Measurements from ENCODE around the gene TMCO4. TPM values are rescaled to one million over a fixed set of nuclear protein-coding genes. Genes with fewer than 3 reads are reported as not detected.

Gene TMCO4
- total and polyA plus RNA-seq, 3 donors from 2014 or later: 10.5 to 17.7 (median 14.9) TPM

DNA sequence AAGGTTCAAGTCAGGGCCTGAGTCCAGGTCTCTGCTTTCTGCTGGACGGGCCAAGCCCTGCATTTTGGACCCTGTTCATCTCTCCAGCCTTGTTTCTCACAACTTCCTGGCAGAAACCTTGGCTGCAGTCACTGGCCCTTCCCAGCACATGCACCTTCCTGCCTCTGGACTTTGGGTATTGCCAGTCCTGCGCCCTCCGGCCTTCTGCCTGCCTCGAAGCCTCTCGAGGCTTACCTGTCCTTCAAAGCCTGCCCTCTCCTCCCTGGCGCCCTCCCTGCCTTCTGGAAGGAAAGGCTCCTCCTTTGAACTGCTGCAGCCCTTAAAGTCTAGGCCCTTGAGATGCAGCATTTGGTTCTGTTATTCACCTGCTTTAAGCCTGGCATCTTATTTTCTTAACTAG is 82.2 kb downstream of the TMCO4 start:
- H3K27ac ChIP-seq: no peak overlapping the region

DNA sequence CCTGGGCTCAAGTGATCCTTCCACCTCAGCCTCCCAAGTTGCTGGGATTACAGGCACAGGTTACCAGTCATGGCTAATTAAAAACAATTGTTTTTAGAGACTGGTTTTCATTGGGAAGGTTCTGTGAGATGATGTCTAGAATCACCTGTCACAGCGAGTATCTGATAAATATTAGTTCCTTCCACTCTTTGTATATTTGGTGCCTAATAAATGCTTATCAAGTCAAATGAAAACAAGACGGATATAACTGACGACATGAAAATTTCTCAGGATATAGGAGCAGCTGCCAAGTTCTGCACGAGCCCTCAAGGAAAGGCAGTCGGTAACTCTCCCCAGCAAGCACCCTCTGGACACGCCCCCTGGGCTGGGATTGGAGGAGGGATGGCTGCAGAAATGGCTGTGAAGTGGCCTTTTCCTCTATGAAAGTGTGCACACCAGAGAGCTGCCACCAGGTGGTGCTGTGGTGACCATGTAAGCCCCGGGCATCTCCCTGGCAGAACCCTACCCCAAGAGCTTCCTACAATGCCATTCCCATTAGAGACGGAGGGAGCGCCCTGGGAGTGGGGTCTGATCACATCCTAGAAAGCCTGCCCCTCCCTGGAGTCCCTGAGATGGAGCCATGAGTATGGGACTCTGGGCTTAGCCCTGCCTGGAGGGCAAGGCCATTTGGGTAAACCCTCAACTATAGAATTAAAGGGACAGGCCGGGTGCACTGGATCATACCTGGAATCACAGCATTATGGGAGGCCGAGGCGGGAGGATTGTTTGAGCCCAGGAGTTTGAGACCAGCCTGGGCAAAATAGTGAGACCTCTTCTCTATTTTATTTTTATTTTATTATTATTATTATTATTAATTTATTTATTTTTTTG is 84.1 kb downstream of the TMCO4 start:
- no peak overlapping the region for H3K4me3 ChIP-seq
- WGBS, 2 donors: 55 to 59% methylated on average over 12 of the region's 12 CpGs
- no peak overlapping the region for H3K27ac ChIP-seq
- intact Hi-C loops (cut with DNase I; ENCODE audit: low total_unique reads): no loop called here
- DNase-seq: peak; percentile 94
- no peaks in the 10 kb centered on the region for H3K4me1 ChIP-seq
- H3K36me3 ChIP-seq (ENCODE audit: low read depth, missing control alignments): no peaks in the 10 kb centered on the region
- H3K27me3 ChIP-seq: no peaks in the 10 kb centered on the region
- no peak for TF ChIP-seq POLR2A (IDR thresholded peaks at IDR 0.05)
- TF ChIP-seq, protein P1, sequence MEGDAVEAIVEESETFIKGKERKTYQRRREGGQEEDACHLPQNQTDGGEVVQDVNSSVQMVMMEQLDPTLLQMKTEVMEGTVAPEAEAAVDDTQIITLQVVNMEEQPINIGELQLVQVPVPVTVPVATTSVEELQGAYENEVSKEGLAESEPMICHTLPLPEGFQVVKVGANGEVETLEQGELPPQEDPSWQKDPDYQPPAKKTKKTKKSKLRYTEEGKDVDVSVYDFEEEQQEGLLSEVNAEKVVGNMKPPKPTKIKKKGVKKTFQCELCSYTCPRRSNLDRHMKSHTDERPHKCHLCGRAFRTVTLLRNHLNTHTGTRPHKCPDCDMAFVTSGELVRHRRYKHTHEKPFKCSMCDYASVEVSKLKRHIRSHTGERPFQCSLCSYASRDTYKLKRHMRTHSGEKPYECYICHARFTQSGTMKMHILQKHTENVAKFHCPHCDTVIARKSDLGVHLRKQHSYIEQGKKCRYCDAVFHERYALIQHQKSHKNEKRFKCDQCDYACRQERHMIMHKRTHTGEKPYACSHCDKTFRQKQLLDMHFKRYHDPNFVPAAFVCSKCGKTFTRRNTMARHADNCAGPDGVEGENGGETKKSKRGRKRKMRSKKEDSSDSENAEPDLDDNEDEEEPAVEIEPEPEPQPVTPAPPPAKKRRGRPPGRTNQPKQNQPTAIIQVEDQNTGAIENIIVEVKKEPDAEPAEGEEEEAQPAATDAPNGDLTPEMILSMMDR (IDR thresholded peaks at IDR 0.05): peak; percentile 46 to 79 (median 63)
- H3K9me3 ChIP-seq: no peaks in the 10 kb centered on the region

More for the DNA sequence above, 82.2 kb downstream of the TMCO4 start:
- no peaks in the 10 kb centered on the region for H3K9me3 ChIP-seq
- no peaks in the 10 kb centered on the region for H3K4me1 ChIP-seq
- TF ChIP-seq POLR2A (IDR thresholded peaks at IDR 0.05): no peak
- TF ChIP-seq, protein P1 (IDR thresholded peaks at IDR 0.05): no peak
- H3K36me3 ChIP-seq (ENCODE audit: low read depth, missing control alignments): no peaks in the 10 kb centered on the region
- 84 to 91% methylated on average over 6 of the region's 6 CpGs for WGBS, 2 donors
- intact Hi-C loops (cut with DNase I; ENCODE audit: low total_unique reads): no loop called here
- DNase-seq: no peak
- H3K4me3 ChIP-seq: no peak overlapping the region
- H3K27me3 ChIP-seq: no peaks in the 10 kb centered on the region

DNA sequence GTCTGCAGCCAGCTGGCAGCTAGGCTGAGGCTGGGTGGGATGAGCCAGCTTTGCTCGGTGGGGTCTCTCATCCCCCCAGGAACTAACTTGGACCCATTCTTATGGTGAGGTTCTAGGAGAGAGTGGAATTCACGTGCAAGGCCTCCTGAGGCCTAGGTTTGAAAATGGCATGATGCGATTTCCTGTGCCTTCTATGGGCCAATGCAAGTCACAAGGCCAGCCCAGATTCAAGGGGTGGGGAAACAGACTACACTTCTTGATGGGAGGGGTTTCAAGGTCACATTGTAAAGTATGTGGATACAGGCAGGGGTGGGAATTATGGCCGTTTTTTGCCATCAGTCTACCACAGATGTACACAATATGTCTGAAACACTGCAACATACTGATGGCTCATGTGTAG is 86.8 kb downstream of the TMCO4 start:
- Histone ChIP-seq H3K9me3 (no peaks in the 10 kb centered on the region), H3K27ac (no peak overlapping the region), H3K4me1 (no peaks in the 10 kb centered on the region), H3K4me3 (no peak overlapping the region), H3K36me3 (ENCODE audit: low read depth, missing control alignments) (no peaks in the 10 kb centered on the region), H3K27me3 (no peaks in the 10 kb centered on the region)
- TF ChIP-seq, protein P1 (IDR thresholded peaks at IDR 0.05): no peak
- no peak for TF ChIP-seq POLR2A (IDR thresholded peaks at IDR 0.05)
- 76 to 82% methylated on average over 3 to 4 of the region's 4 CpGs for WGBS, 2 donors
- intact Hi-C loops (cut with DNase I; ENCODE audit: low total_unique reads): no loop called here
- DNase-seq: no peak

DNA sequence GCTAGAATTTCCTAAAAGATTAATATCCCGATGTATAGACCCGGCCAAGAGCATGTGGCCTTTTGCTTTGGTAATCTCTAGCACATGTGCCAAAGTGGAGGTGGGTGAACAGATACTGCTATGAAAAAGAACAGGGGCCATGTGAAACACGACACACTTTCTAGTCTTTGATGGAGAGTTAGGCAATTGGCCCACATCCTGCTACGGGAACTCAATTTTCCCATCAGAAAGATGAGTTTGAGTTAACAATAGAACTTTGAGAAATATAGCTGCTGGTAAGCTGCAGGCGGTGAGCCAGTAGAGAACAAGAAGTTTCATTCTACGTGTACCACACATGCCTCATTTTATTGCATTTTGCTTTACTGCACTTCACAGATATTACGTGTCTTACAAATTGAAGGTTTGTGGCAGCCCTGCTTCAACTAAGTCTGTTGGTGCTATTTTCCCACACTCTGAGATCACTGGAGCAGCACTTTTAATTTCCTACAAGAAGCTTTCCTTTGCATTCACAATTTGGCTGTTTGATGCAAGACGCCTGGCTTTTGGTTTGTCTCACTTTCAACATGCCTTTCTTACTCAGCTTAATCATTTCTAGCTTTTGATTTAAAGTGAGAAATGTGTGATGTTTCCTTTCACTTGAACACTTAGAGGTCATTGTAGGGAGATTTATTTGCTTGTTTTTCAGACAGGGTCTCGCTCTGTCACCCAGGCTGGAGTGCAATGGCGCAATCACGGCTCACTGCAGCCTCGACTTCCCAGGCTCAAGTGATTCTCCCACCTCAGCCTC is 88.7 kb downstream of the TMCO4 start:
- no peaks in the 10 kb centered on the region for H3K27me3 ChIP-seq
- H3K4me1 ChIP-seq: no peaks in the 10 kb centered on the region
- WGBS, 2 donors: 94% methylated on average over 12 of the region's 12 CpGs
- no peaks in the 10 kb centered on the region for H3K9me3 ChIP-seq
- TF ChIP-seq, protein P1 (IDR thresholded peaks at IDR 0.05): no peak
- no peak for TF ChIP-seq POLR2A (IDR thresholded peaks at IDR 0.05)
- H3K36me3 ChIP-seq (ENCODE audit: low read depth, missing control alignments): no peaks in the 10 kb centered on the region
- intact Hi-C loops (cut with DNase I; ENCODE audit: low total_unique reads): no loop called here
- no peak for DNase-seq
- H3K27ac ChIP-seq: no peak overlapping the region
- H3K4me3 ChIP-seq: no peak overlapping the region
